ENCODE measurements around the gene ZC3HAV1. TPM values are rescaled to one million over a fixed set of nuclear protein-coding genes. Genes with fewer than 3 reads are reported as not detected.

Gene ZC3HAV1
- total and polyA plus RNA-seq, 2 of the 13 experiments (the other 11 are each of a cell fraction or from before 2014, with no cell fraction given) = 12.7 to 23.7 TPM

DNA sequence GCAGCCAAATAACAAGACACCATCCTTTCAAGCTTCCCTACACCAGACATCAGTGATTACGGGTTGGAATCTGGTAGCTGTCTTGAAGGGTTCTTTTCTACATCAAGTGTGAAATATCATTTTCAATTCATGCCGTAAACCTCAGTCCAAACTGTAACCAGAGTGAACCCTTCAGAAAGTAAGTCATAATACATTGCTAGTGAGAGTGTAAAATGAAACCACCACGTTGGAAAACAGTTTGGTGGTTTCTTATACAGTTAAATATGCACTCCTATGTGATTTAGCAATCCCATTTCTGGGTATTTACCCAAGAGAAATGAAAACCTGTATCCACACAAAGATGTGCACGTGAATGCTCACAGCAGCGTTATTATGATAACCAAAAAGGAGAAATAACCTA is 48.1 kb downstream of the ZC3HAV1 start (continued):
- TF ChIP-seq, protein P1, sequence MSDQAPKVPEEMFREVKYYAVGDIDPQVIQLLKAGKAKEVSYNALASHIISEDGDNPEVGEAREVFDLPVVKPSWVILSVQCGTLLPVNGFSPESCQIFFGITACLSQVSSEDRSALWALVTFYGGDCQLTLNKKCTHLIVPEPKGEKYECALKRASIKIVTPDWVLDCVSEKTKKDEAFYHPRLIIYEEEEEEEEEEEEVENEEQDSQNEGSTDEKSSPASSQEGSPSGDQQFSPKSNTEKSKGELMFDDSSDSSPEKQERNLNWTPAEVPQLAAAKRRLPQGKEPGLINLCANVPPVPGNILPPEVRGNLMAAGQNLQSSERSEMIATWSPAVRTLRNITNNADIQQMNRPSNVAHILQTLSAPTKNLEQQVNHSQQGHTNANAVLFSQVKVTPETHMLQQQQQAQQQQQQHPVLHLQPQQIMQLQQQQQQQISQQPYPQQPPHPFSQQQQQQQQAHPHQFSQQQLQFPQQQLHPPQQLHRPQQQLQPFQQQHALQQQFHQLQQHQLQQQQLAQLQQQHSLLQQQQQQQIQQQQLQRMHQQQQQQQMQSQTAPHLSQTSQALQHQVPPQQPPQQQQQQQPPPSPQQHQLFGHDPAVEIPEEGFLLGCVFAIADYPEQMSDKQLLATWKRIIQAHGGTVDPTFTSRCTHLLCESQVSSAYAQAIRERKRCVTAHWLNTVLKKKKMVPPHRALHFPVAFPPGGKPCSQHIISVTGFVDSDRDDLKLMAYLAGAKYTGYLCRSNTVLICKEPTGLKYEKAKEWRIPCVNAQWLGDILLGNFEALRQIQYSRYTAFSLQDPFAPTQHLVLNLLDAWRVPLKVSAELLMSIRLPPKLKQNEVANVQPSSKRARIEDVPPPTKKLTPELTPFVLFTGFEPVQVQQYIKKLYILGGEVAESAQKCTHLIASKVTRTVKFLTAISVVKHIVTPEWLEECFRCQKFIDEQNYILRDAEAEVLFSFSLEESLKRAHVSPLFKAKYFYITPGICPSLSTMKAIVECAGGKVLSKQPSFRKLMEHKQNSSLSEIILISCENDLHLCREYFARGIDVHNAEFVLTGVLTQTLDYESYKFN (CRISPR knock-in tag; conservative IDR thresholded peaks at IDR 0.05) = no peak
- no peak for TF ChIP-seq ZNF101 (CRISPR knock-in tag; IDR thresholded peaks at IDR 0.05; ENCODE audit: borderline replicate concordance, low read depth)
- TF ChIP-seq ZNF556 (CRISPR knock-in tag; IDR thresholded peaks at IDR 0.05; ENCODE audit: borderline replicate concordance) = no peak
- TF ChIP-seq SATB2 (CRISPR knock-in tag; IDR thresholded peaks at IDR 0.05) = no peak

DNA sequence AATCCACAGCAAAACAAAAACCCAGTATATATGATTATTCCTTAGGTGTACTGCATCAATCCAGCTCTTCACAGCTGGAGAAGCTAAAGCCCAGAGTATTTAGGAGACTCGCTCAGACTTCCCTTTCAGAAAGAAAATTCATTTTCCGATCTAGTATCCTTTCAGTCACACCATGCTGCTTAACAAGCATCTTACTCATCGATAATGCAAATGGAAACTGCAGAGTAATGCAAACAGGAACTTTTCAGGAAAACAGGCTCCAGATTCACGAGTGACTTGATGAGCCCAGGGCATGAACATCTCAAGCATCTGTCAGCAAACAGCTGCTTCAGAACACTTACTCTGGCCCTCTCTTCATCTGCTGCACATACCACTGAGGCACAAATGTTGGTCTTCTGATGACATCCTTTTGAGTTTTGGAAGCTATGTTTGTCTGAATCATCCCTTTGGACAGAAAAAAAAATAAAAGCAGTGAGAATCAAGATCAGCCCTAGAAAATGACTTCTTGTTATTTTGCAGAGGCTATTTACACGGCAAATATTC is 48.8 kb downstream of the ZC3HAV1 start:
- intact Hi-C loops (cut with micrococcal nuclease; ENCODE audit: unreplicated experiment) = no loop called here
- Histone ChIP-seq H3K9me3 (ENCODE audit: low read length) (no peaks in the 10 kb centered on the region), H3K79me2 (ENCODE audit: insufficient read depth, low read length) (no peaks in the 10 kb centered on the region), H3K4me3 (replicated peaks in 1 of 3; ENCODE audit: insufficient read depth in 1 of 3, low read depth in 2 of 3, low read length in 3 of 3) (no peak overlapping the region), H3K4me1 (ENCODE audit: insufficient read depth, low read length) (no peaks in the 10 kb centered on the region), H3K27me3 (ENCODE audit: control insufficient read depth in 1 of 2, insufficient read depth in 2 of 2, low read length in 2 of 2) (no peaks in the 10 kb centered on the region), H4K20me1 (ENCODE audit: insufficient read depth, low read length) (no peaks in the 10 kb centered on the region), H3K9ac (ENCODE audit: insufficient read depth, low read depth, low read length) (no peak overlapping the region), H3K27ac (ENCODE audit: extremely low read length, insufficient read depth, low read length) (no peak overlapping the region), H2AFZ (ENCODE audit: low read length) (no peak overlapping the region), H3K4me2 (ENCODE audit: low read depth, low read length) (no peak overlapping the region), H3K36me3 (replicated peaks in 1 of 2; ENCODE audit: control insufficient read depth in 1 of 2, insufficient read depth in 2 of 2, low read length in 2 of 2) (peaks cover 24 to 68% of the 10 kb centered on the region in 2 experiments; a peak in 4 of 5 replicates)
- no peak for ATAC-seq
- in situ Hi-C loops (cut with HindIII; ENCODE audit: extremely low pct_ligation_motif_present, low pct_unique_long_range_greater_than_20kb) = no loop called here
- 97% methylated on average over 5 of the region's 5 CpGs for WGBS (ENCODE audit: low lambda C conversion rate)
- ChIA-PET POLR2A (no interaction called here), CTCF (ENCODE audit: low intra/inter-chr PET ratio, low total read pairs) (no interaction called here)
- no TSS peak for BruUV-seq (replicated peaks)
- no peak for DNase-seq (ENCODE audit: low spot score)
- TF ChIP-seq KIAA2018 (CRISPR knock-in tag; IDR thresholded peaks at IDR 0.05; ENCODE audit: borderline replicate concordance) (no peak), RBFOX2 (IDR thresholded peaks at IDR 0.05; ENCODE audit: low read depth, low read length) (no peak), ZNF296 (CRISPR knock-in tag; conservative IDR thresholded peaks at IDR 0.05) (no peak), SRY (CRISPR knock-in tag; IDR thresholded peaks at IDR 0.05) (no peak), ZNF607 (CRISPR knock-in tag; IDR thresholded peaks at IDR 0.05; ENCODE audit: borderline replicate concordance) (no peak), FOXA3 (CRISPR knock-in tag; IDR thresholded peaks at IDR 0.05) (no peak)
- FAIRE-seq = no peak
